HCT116 (cell line): ENCODE results near the gene EMILIN2.

ENCODE experiments used
- CTCF ChIP-seq, 3 experiments: fragments of 200-600 bp in 1 of 3; sonication (generic) in 1 of 3; IDR thresholded peaks in 2 of 3; conservative IDR thresholded peaks in 1 of 3; 2 replicates each; pipeline ENCODE4 v1.5.1; 2012 to 2017; ENCODE audit warnings: low read depth in 2 of 3, low read length in 2 of 3, antibody characterized with exemption in 1 of 3, borderline replicate concordance in 1 of 3, control low read depth in 1 of 3, mild to moderate bottlenecking in 1 of 3, mixed read lengths in 1 of 3, mixed run types in 1 of 3, moderate library complexity in 1 of 3; ENCODE audit not compliant: insufficient read depth in 1 of 3
- EZH2 ChIP-seq: fragments of 200-600 bp; sonication (generic); IDR thresholded peaks from 2 replicates; pipeline ENCODE4 v1.6.1; 2017; ENCODE audit warnings: antibody characterized with exemption, mixed run types
- MAX ChIP-seq: IDR thresholded peaks from 2 replicates; pipeline ENCODE4 v1.6.1; 2012
- POLR2A ChIP-seq: IDR thresholded peaks from 2 replicates; pipeline ENCODE4 v1.7.0; 2011; ENCODE audit warnings: borderline replicate concordance; ENCODE audit not compliant: insufficient read depth, insufficient read length; ENCODE audit errors: extremely low read depth
- POLR2AphosphoS5 ChIP-seq: IDR thresholded peaks from 2 replicates; pipeline ENCODE4 v1.6.1; 2011; ENCODE audit warnings: mild to moderate bottlenecking, low read depth, low read length, moderate library complexity
- RAD21 ChIP-seq: IDR thresholded peaks from 2 replicates; pipeline ENCODE4 v1.6.1; 2012; ENCODE audit warnings: low read depth, mild to moderate bottlenecking
- REST ChIP-seq: IDR thresholded peaks from 2 replicates; pipeline ENCODE4 v1.6.1; 2012; ENCODE audit warnings: low read depth

- no peak for TF ChIP-seq MAX
- no peak for TF ChIP-seq EZH2
- no peak for TF ChIP-seq POLR2A
- no peak for TF ChIP-seq POLR2AphosphoS5
- TF ChIP-seq CTCF (IDR thresholded peaks at IDR 0.05 in 2 of 3, conservative IDR thresholded peaks at IDR 0.05 in 1 of 3; ENCODE audit: borderline replicate concordance in 1 of 3, insufficient read depth in 1 of 3, low read depth in 2 of 3, low read length in 2 of 3): no peak
- TF ChIP-seq RAD21: no peak
- no peak for TF ChIP-seq REST
These were observed 108.3 kb downstream of the EMILIN2 start for GRCh38 chr18:2954869-2955645.
